GM12878 (cell line): ENCODE measurements around the gene CLCNKA. TPM values are rescaled to one million over a fixed set of nuclear protein-coding genes. Genes with fewer than 3 reads are reported as not detected.

Source experiments
- CEBPZ ChIP-seq: fragments of 150-350 bp; IDR thresholded peaks from 2 replicates; pipeline ENCODE4 v1.6.1; 2016; ENCODE audit warnings: low read depth, low read length
- FOXK2 ChIP-seq: fragments of 450-650 bp; IDR thresholded peaks from 2 replicates; pipeline ENCODE4 v1.6.1; 2017; ENCODE audit warnings: mild to moderate bottlenecking, moderate library complexity
- IRF5 ChIP-seq: fragments of 450-650 bp; IDR thresholded peaks from 2 replicates; pipeline ENCODE4 v1.6.1; 2017; ENCODE audit warnings: borderline replicate concordance
- SIN3A ChIP-seq: IDR thresholded peaks from 2 replicates; pipeline ENCODE4 v1.6.1; 2012; ENCODE audit warnings: low read depth, low read length, improper control_type of control experiment
- ZNF207 ChIP-seq: fragments of 450-650 bp; IDR thresholded peaks from 2 replicates; pipeline ENCODE4 v1.6.1; 2014; ENCODE audit warnings: antibody characterized with exemption, mild to moderate bottlenecking, borderline replicate concordance
- polyA plus RNA-seq, 11 experiments: library from polyadenylated mRNA; depleted of rRNA in 4 of 11; unstranded in 6 of 11; stranded (reverse) in 5 of 11; fragments of >200 nt; fragmentation: Nextera tagmentation in 4 of 11; fragmentation: Illumina TruSeq in 1 of 11; extraction: Ambion mirVana in 4 of 11; extraction: Trizol in 1 of 11; gene quantifications; 1 replicate in 1 of 11; 2 replicates in 10 of 11; pipeline versions ENCODE4 v1.2.1 to v1.2.3, GENCODE V29; 2011 to 2016; ENCODE audit warnings: inconsistent platforms in 2 of 11, missing spikeins in 2 of 11, low read depth in 1 of 11
- total RNA-seq, 4 experiments: library from RNA; depleted of rRNA in 3 of 4; stranded (reverse); fragments of >200 nt in 3 of 4; fragmentation: Illumina TruSeq in 1 of 4; extraction: Trizol in 1 of 4; gene quantifications; 2 replicates each; pipeline versions ENCODE4 v1.2.1 to v1.2.3, GENCODE V29; 2013 to 2021
- TF ChIP-seq, protein P1 (sequence below): fragments of 450-650 bp; IDR thresholded peaks from 2 replicates; pipeline ENCODE4 v1.6.1; 2017; ENCODE audit warnings: mild to moderate bottlenecking

The CLCNKA gene
- total and polyA plus RNA-seq, 10 of the 15 experiments (the other 5 are each of a cell fraction or from before 2014, with no cell fraction given), result 0.02 to 0.15 (median 0.08) TPM; not detected in 6

DNA sequence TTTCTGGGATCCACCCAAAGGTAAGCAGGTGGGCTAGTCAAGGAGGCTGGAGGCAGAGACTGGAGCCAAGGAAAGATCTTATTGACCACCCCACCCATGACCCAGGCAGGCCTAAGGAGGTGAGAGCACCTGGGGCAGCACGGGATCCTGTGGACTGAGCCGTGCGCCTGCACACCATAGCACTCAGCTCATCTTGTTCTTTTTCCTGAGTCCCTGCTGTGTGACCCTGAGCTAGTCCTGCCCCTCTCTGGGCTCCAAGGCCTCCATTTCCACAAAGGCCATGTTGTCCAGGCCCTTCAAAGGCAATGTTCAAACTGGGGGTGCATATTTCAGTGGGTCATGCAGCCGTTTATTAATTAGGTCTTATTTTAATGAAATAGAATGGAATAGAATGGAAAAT, 44.4 kb downstream of the CLCNKA start (continued):
- TF ChIP-seq CEBPZ (no peak), ZNF207 (no peak), IRF5 (no peak), SIN3A (no peak), FOXK2 (no peak)
- TF ChIP-seq, protein P1, sequence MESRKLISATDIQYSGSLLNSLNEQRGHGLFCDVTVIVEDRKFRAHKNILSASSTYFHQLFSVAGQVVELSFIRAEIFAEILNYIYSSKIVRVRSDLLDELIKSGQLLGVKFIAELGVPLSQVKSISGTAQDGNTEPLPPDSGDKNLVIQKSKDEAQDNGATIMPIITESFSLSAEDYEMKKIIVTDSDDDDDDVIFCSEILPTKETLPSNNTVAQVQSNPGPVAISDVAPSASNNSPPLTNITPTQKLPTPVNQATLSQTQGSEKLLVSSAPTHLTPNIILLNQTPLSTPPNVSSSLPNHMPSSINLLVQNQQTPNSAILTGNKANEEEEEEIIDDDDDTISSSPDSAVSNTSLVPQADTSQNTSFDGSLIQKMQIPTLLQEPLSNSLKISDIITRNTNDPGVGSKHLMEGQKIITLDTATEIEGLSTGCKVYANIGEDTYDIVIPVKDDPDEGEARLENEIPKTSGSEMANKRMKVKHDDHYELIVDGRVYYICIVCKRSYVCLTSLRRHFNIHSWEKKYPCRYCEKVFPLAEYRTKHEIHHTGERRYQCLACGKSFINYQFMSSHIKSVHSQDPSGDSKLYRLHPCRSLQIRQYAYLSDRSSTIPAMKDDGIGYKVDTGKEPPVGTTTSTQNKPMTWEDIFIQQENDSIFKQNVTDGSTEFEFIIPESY, result no peak
